H1 (cell line): Measurements from ENCODE around the gene ACKR3. TPM values are rescaled to one million over a fixed set of nuclear protein-coding genes. Genes with fewer than 3 reads are reported as not detected.

Experiments used
- CHD2 ChIP-seq: IDR thresholded peaks from 2 replicates; pipeline ENCODE4 v1.6.1; 2012; ENCODE audit warnings: low read length, improper control_type of control experiment
- CHD7 ChIP-seq: fragments of 300-600 bp; sonication (generic); IDR thresholded peaks from 2 replicates; pipeline ENCODE4 v1.7.1; 2012; ENCODE audit warnings: low read length, moderate library complexity, mild to moderate bottlenecking, inconsistent platforms; ENCODE audit not compliant: insufficient replicate concordance
- EGR1 ChIP-seq: IDR thresholded peaks from 2 replicates; pipeline ENCODE4 v1.6.1; 2011; ENCODE audit warnings: low read depth, low read length, borderline replicate concordance
- KDM4A ChIP-seq: IDR thresholded peaks from one replicate; pipeline ENCODE4 v1.7.1; 2012; ENCODE audit warnings: low read depth, mild to moderate bottlenecking, moderate library complexity, low read length, inconsistent platforms; ENCODE audit not compliant: severe bottlenecking
- NANOG ChIP-seq: IDR thresholded peaks from 2 replicates; pipeline ENCODE4 v1.6.1; 2011; ENCODE audit warnings: low read length, low read depth, mild to moderate bottlenecking, inconsistent platforms; ENCODE audit not compliant: insufficient read depth, poor library complexity, severe bottlenecking
- RAD21 ChIP-seq, 2 experiments: IDR thresholded peaks in 1 of 2; conservative IDR thresholded peaks in 1 of 2; 2 replicates each; pipeline ENCODE4 v1.6.1; 2011; ENCODE audit warnings: low read depth in 2 of 2, low read length in 2 of 2, improper control_type of control experiment in 1 of 2, inconsistent platforms in 1 of 2, mild to moderate bottlenecking in 1 of 2, moderate library complexity in 1 of 2
- SIN3A ChIP-seq, 2 experiments: IDR thresholded peaks in 1 of 2; conservative IDR thresholded peaks in 1 of 2; 2 replicates each; pipeline ENCODE4 v1.6.1; 2011 to 2012; ENCODE audit warnings: low read length in 2 of 2, improper control_type of control experiment in 1 of 2, low read depth in 1 of 2, mild to moderate bottlenecking in 1 of 2
- polyA plus RNA-seq, 7 experiments: library from polyadenylated mRNA; depleted of rRNA in 3 of 7; stranded (reverse) in 5 of 7; unstranded in 2 of 7; fragments of >200 nt in 5 of 7; fragments of 200-250 nt in 2 of 7; gene quantifications; 1 replicate in 5 of 7; 2 replicates in 1 of 7; 4 replicates in 1 of 7; pipeline versions ENCODE4 v1.2.1 to v1.2.3, GENCODE V29; 2011 to 2013; ENCODE audit warnings: missing spikeins in 2 of 7, mixed read lengths in 2 of 7
- total RNA-seq: library from RNA; stranded (reverse); fragmentation: NEBNext Ultra II Directional; extraction: Animal tissue kit (Norgen Biotek cat#: 25700); gene quantifications from 2 replicates; pipeline ENCODE4 v1.2.1, GENCODE V29; 2021
- TF ChIP-seq, protein P1 (sequence below), 3 experiments: IDR thresholded peaks; 1 replicate in 2 of 3; 2 replicates in 1 of 3; pipeline versions ENCODE4 v1.5.1 to v1.6.1; 2011; ENCODE audit warnings: low read length in 3 of 3, mild to moderate bottlenecking in 3 of 3, inconsistent platforms in 2 of 3, low read depth in 1 of 3, moderate library complexity in 1 of 3; ENCODE audit not compliant: insufficient read depth in 1 of 3; ENCODE audit errors: control extremely low read depth in 1 of 3

Gene ACKR3
- total and polyA plus RNA-seq, 2 of the 8 experiments (the other 6 are each of a cell fraction or from before 2014, with no cell fraction given), result 1.4 to 24.4 TPM

GRCh38 chr2:236555481-236555880 lies 14.1 kb upstream of the ACKR3 start (continued):
- no peak for TF ChIP-seq KDM4A
- no peak for TF ChIP-seq CHD2
- TF ChIP-seq, protein P1, sequence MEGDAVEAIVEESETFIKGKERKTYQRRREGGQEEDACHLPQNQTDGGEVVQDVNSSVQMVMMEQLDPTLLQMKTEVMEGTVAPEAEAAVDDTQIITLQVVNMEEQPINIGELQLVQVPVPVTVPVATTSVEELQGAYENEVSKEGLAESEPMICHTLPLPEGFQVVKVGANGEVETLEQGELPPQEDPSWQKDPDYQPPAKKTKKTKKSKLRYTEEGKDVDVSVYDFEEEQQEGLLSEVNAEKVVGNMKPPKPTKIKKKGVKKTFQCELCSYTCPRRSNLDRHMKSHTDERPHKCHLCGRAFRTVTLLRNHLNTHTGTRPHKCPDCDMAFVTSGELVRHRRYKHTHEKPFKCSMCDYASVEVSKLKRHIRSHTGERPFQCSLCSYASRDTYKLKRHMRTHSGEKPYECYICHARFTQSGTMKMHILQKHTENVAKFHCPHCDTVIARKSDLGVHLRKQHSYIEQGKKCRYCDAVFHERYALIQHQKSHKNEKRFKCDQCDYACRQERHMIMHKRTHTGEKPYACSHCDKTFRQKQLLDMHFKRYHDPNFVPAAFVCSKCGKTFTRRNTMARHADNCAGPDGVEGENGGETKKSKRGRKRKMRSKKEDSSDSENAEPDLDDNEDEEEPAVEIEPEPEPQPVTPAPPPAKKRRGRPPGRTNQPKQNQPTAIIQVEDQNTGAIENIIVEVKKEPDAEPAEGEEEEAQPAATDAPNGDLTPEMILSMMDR (IDR thresholded peaks at IDR 0.05; ENCODE audit: control extremely low read depth in 1 of 3, insufficient read depth in 1 of 3, low read depth in 1 of 3, low read length in 3 of 3), result no peak
- no peak for TF ChIP-seq CHD7
- TF ChIP-seq SIN3A (conservative IDR thresholded peaks at IDR 0.05 in 1 of 2, IDR thresholded peaks at IDR 0.05 in 1 of 2; ENCODE audit: low read depth in 1 of 2, low read length in 2 of 2), result no peak
- no peak for TF ChIP-seq RAD21 (IDR thresholded peaks at IDR 0.05 in 1 of 2, conservative IDR thresholded peaks at IDR 0.05 in 1 of 2; ENCODE audit: low read depth in 2 of 2, low read length in 2 of 2)
- TF ChIP-seq NANOG, result no peak
- no peak for TF ChIP-seq EGR1
